Heart left ventricle (tissue), 16 donors: ENCODE measurements around the gene VIT. TPM values are rescaled to one million over a fixed set of nuclear protein-coding genes. Genes with fewer than 3 reads are reported as not detected.

Experiments used
- ATAC-seq, 4 donors: fragments of 200-7000 bp; cut with Tn5 transposase; one replicate each; pipeline ENCODE4 v1.9.1; 2020 to 2022; ENCODE audit warnings: moderate library complexity in 4 of 4, mild to moderate bottlenecking in 3 of 4, moderate number of reproducible peaks in 1 of 4
- DNase-seq, 5 donors: peaks; one replicate each; pipeline ENCODE4 v3.0.0-alpha.2; 2020
- H3K27ac ChIP-seq, 12 donors: fragments of 200-600 bp; sonication (generic) in 4 of 12; one replicate each; pipeline versions ENCODE4 v1.5.0 to v1.8.0; 2016 to 2022; ENCODE audit warnings: mild to moderate bottlenecking in 2 of 12
- H3K27me3 ChIP-seq, 9 donors: fragments of 200-600 bp; sonication (generic) in 2 of 9; one replicate each; pipeline versions ENCODE4 v1.5.1 to v1.8.0; 2016 to 2022; ENCODE audit warnings: mild to moderate bottlenecking in 3 of 9
- H3K36me3 ChIP-seq, 9 donors: fragments of 200-600 bp; sonication (generic) in 2 of 9; one replicate each; pipeline versions ENCODE4 v1.5.0 to v1.8.0; 2018 to 2022; ENCODE audit warnings: mild to moderate bottlenecking in 2 of 9
- H3K4me1 ChIP-seq, 12 donors: fragments of 200-600 bp; sonication (generic) in 4 of 12; one replicate each; pipeline versions ENCODE4 v1.5.0 to v1.8.0; 2016 to 2022; ENCODE audit warnings: mild to moderate bottlenecking in 3 of 12
- H3K4me3 ChIP-seq, 12 donors: fragments of 200-600 bp; sonication (generic) in 4 of 12; one replicate each; pipeline versions ENCODE4 v1.5.0 to v1.8.0; 2017 to 2022; ENCODE audit warnings: mild to moderate bottlenecking in 9 of 12, moderate library complexity in 4 of 12
- H3K9me3 ChIP-seq, 12 donors: fragments of 200-600 bp; sonication (generic) in 4 of 12; one replicate each; pipeline versions ENCODE4 v1.5.0 to v1.8.0; 2016 to 2022; ENCODE audit warnings: mild to moderate bottlenecking in 1 of 12
- CTCF ChIP-seq, 12 donors: fragments of 200-600 bp; sonication (generic) in 4 of 12; IDR thresholded peaks; one replicate each; pipeline versions ENCODE4 v1.5.0 to v1.8.0; 2018 to 2022; ENCODE audit warnings: antibody characterized with exemption in 12 of 12, mild to moderate bottlenecking in 5 of 12
- POLR2A ChIP-seq, 2 donors: fragments of 450-650 bp; IDR thresholded peaks; one replicate each; pipeline ENCODE4 v1.6.1; 2017; ENCODE audit warnings: antibody characterized with exemption in 2 of 2, mild to moderate bottlenecking in 2 of 2, moderate library complexity in 2 of 2
- WGBS, 4 donors: extraction: QIAGEN DNeasy Blood & Tissue Kit in 2 of 4; methylation state at CpG; one replicate each; pipeline versions ENCODE4 v1.1.5 to v1.1.7; 2013 to 2018; 5-methylcytosine and 5-hydroxymethylcytosine counted together
- intact Hi-C, 10 donors: fragments of 100-400 bp; cut with DNase I; formaldehyde crosslinking; loops; one replicate each; pipeline versions ENCODE4 v1.11.1 to v1.14.2; 2022
- polyA plus RNA-seq, 2 donors: library from polyadenylated mRNA; stranded (reverse); fragments of 200-250 nt; gene quantifications; one replicate each; pipeline ENCODE4 v1.2.3, GENCODE V29; 2013
- total RNA-seq, 9 donors: library from RNA; depleted of rRNA in 2 of 9; stranded (reverse); fragments of >200 nt in 2 of 9; fragmentation: NEBNext Ultra II Directional in 3 of 9; extraction: Animal tissue kit (Norgen Biotek cat#: 25700) in 3 of 9; gene quantifications; one replicate each; pipeline versions ENCODE4 v1.1.0 to v1.2.4, GENCODE V29; 2016 to 2023
- donor health status: ischemic (EF 13 %, LVEDD 7.1; RV severe dilation, severe dysfunction).
- donor health status: healthy with polysubstance abuse.
- donor health status: DM: no; HTN: yes; CAD: no.
- donor health status: DM: no; HTN: no; CAD: no.
- donor health status: ischemic (EF 25% LVEDD 6.9; RV normal size, moderate dysfunction).
- donor health status: ischemic (EF 25% LVEDD 5.7; RV mildly dilated, moderate dysfunction).
- donor health status: healthy.
- donor health status: DM: yes; HTN: yes; CAD: no.
- donor health status: ischemic (EF 35%, LVEDD 5.7; RV mildly dilated, moderate dysfunction).
- donor health status: nonischemic (EF 11% LVEDD 7.7; RV severe dilation, severe dysfunction).
- donor health status: DM: yes; HTN: yes; CAD: no.
- donor health status: PGD.
- donor health status: ischemic (EF 29% LVEDD 5.4; RV normal size, mild dysfunction).
- donor health status: nonischemic (EF 23%, LVEDD 6.1; RV moderate dilation, normal function).

The VIT gene
- total and polyA plus RNA-seq, 11 donors: 1.0 to 34.9 (median 4.9) TPM

- ATAC-seq: no peak
- intact Hi-C loops: loop anchor here in 1 of 10 donors (5.0 kb wide), 1 partner anchor 429 kb away; no protein-coding TSS in a partner anchor
- TF ChIP-seq POLR2A (IDR thresholded peaks at IDR 0.05) (no peak), CTCF (IDR thresholded peaks at IDR 0.05) (no peak)
- Histone ChIP-seq H3K27ac (no peak overlapping the region), H3K4me3 (no peak overlapping the region), H3K27me3 (no peaks in the 10 kb centered on the region), H3K4me1 (peaks cover 0 to 5% (median 0%) of the 10 kb centered on the region in 12 donors), H3K36me3 (no peaks in the 10 kb centered on the region), H3K9me3 (no peaks in the 10 kb centered on the region)
- 87 to 94% (median 90%) methylated on average over 4 of the region's 4 CpGs for WGBS, 4 donors
- no peak for DNase-seq
Measured at GRCh38 chr2:36775806-36776205, 79.3 kb downstream of the VIT start.

- ATAC-seq (peak; percentile 61 to 81 (median 72)), DNase-seq (peak in 1 of 5 donors; percentile 34)
- WGBS, 4 donors: 53 to 63% (median 60%) methylated on average over 2 of the region's 2 CpGs
- Histone ChIP-seq H3K27me3 (no peaks in the 10 kb centered on the region), H3K9me3 (no peaks in the 10 kb centered on the region), H3K4me3 (no peak overlapping the region), H3K4me1 (peaks cover 0 to 9% (median 0%) of the 10 kb centered on the region in 12 donors), H3K27ac (no peak overlapping the region), H3K36me3 (no peaks in the 10 kb centered on the region)
- intact Hi-C loops: loop anchor here in 1 of 10 donors (5.0 kb wide), 1 partner anchor 430 kb away; no protein-coding TSS in a partner anchor
- TF ChIP-seq POLR2A (IDR thresholded peaks at IDR 0.05): no peak
- no peak for TF ChIP-seq CTCF (IDR thresholded peaks at IDR 0.05)
Measured at GRCh38 chr2:36777272-36777671, 80.8 kb downstream of the VIT start.

GRCh38 chr2:36777788-36778187 lies 81.3 kb downstream of the VIT start:
- Histone ChIP-seq H3K4me3 (no peak overlapping the region), H3K4me1 (peaks cover 0 to 14% (median 0%) of the 10 kb centered on the region in 12 donors), H3K27me3 (no peaks in the 10 kb centered on the region), H3K9me3 (no peaks in the 10 kb centered on the region), H3K36me3 (no peaks in the 10 kb centered on the region), H3K27ac (no peak overlapping the region)
- intact Hi-C loops: loop anchor here in 1 of 10 donors (5.0 kb wide), 1 partner anchor 430 kb away; no protein-coding TSS in a partner anchor
- DNase-seq (no peak), ATAC-seq (peak in 1 of 4 donors; percentile 7)
- no peak for TF ChIP-seq CTCF (IDR thresholded peaks at IDR 0.05)
- TF ChIP-seq POLR2A (IDR thresholded peaks at IDR 0.05): no peak
- WGBS, 4 donors: 72 to 77% (median 76%) methylated on average over 5 of the region's 5 CpGs

- Histone ChIP-seq H3K27me3 (no peaks in the 10 kb centered on the region), H3K4me3 (no peak overlapping the region), H3K27ac (peak overlapping the region in 2 of 12 donors; percentile 8 to 9), H3K9me3 (no peaks in the 10 kb centered on the region), H3K4me1 (peaks cover 0 to 21% (median 0%) of the 10 kb centered on the region in 12 donors), H3K36me3 (no peaks in the 10 kb centered on the region)
- DNase-seq: no peak
- 73 to 88% (median 79%) methylated on average over 2 of the region's 2 CpGs for WGBS, 4 donors
- TF ChIP-seq CTCF (IDR thresholded peaks at IDR 0.05) (no peak), POLR2A (IDR thresholded peaks at IDR 0.05) (no peak)
- peak in 2 of 4 donors; percentile 34 to 59 for ATAC-seq
- intact Hi-C loops: loop anchor here in 1 of 10 donors (5.0 kb wide), 1 partner anchor 432 kb away; no protein-coding TSS in a partner anchor
Measured at GRCh38 chr2:36779462-36779861, 83.0 kb downstream of the VIT start.
